GOT3 (cell line): ENCODE measurements around the gene PTBP1.

Source experiments
- DNase-seq: peaks from one replicate; lab custom pipeline; 2025; ENCODE audit warnings: mixed read lengths; lab: John Stamatoyannopoulos, UW

The PTBP1 gene

DNA sequence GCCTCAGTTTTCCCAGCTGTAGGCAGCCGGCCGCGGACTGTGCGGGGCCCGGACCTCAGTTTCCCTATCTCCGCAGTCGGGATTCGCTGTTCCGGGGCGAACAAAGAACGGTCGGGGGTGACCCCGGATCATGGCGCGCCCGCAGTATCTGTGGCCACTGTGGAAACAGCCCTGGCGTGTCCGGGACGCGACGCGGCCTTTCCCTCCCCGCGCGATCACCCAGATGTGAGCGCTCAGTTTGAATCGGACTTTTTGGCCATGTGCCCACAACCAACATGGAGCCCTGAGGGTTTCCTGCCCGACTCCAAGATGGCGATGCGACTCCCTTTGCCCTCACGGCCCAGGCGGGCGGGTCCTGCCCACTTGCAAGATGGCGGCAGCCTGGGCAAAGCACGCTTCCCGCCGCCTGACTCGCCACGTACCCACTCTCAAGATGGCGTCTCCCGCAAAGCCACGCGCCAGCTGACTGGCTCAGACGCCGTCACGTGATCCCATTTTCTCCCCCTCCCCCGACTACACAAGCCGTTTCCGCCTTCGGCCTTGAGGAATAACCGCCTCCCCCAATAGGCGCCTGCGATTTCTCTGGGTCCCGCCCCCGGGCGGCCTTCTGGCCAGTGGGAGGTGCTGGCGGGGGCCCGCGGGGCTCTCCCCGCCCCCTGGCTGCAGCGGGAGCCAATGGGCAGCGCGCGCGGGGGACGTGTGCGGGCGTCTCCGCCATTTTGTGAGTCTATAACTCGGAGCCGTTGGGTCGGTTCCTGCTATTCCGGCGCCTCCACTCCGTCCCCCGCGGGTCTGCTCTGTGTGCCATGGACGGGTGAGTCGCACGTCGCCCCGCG, at the start of gene PTBP1:
PTBP1 (plus strand) TSS at position 761 of the 836 bp plus-strand sequence; CDS start at position 807, 46 bp downstream.
- peak; percentile 99 for DNase-seq

DNA sequence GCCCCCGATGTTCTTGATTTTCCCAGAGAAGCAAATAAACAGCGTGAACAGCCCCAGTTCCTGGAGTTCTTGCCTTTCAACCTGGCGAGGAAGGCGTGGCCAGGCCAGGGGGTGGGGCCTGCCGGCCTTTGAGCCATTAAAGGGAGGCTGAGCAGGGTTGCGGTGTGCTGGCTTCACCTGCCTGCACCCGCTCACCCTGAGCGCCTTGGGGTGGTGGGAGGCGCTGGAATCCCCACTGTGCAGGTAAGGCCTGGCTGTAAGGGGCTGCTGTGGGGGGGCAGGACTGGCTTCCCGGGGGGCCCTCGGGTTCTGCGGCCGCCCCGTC, 49.0 kb upstream of the PTBP1 start:
- DNase-seq, result no peak

GRCh38 chr19:749811-750210, 47.4 kb upstream of the PTBP1 start:
- DNase-seq, result no peak

DNA sequence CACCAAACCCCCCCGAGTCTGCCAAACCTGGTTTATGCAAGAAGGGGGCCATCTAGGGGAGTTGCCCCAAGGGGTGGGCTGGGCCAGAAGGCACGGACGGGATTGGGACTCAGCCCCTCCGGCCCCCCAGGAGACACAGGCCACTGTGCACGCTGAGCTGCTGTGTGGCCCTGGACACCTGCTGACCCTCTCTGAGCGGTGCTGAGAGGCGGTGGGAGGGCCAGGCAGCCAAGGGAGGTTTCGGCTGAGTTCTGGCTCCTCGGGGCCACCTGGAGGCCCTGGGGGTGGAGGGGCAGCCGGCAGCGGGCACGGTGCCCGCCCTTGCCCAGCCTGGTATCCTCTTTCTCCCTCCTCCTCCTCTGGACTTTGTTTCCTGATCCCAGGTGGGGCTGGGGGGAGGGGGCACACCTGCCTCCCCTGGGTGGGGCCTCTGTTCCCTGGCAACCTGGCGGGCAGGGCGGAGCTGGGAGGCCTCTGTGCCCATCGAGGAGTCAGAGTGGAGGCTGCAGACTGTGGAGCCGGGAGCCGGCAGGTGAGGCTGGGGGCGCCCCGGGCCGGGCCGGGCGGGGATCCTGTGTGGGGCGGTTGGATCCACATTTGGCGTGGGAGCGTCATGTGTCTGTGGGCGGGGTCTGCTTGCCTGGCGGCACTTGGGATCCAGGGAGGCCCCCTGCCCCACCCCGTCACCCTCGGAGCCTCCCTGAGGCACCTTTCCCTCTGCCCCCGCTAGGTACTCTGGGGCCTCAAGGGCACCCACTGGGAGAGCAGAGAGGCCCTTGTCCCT, 46.4 kb upstream of the PTBP1 start, which contains the start of gene MISP:
MISP (plus strand) TSS at position 473 of the 784 bp plus-strand sequence. CDS start 5,835 bp downstream, outside the sequence.
- no peak for DNase-seq

- no peak for DNase-seq
Measured at GRCh38 chr19:751501-752341, 45.5 kb upstream of the PTBP1 start.

DNA sequence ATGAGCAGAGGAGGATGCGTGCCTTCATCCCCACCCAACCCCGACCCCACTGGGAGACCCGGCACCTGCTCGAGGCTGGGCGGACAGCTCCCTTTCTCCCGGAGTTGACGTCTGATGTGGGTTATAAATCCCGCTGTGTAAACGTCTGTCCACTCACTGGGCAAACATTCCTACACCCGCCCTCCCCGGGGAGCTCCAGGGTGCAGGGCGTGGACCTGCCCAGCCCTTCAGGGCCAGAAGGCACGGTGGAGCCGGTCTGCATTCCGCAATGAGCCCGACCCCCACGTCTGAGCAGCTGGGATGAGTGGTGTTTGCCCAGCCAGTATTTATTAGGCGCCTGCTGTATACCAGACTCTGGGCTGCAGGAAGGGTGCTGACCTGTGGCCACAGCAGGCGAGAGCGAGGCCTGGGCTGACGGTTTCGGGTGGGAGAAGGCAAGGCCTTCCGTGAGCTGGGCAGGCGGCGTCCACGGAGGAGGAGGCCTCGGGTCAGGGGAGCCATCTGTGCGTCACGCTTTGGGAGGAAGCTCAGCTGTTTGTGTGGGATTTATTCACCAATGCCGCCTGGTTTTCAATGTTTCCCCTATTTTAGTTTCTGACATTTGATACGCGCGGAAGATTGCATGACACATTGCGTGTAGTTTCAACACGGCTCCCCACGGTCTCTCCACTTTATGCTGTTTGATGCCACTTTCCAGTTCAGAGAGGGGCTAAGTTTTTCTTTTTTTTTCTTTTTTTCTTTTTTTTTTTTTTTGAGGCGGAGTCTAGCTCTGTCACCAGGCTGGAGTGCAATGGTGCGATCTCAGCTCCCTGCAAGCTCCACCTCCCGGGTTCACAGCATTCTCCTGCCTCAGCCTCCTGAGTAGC, 44.4 kb upstream of the PTBP1 start:
- DNase-seq, result no peak

DNA sequence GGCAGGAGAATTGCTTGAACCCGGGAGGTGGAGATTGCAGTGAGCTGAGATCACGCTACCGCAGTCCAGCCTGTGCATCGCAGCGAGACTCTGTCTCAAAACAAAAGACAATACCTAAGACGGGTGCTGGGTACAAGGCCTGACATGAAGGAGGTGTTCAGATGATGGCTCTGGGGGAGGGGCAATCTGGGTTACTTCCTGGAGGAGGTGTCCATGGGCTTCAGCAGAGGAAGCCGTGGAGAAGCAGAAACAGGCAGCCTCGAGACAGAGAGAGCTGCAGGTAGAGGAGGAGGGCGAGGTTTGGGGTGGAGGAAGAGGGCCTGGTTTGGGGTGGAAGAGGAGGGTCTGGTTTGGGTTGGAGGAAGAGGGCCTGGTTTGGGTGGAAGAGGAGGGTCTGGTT, 42.7 kb upstream of the PTBP1 start:
- no peak for DNase-seq

DNA sequence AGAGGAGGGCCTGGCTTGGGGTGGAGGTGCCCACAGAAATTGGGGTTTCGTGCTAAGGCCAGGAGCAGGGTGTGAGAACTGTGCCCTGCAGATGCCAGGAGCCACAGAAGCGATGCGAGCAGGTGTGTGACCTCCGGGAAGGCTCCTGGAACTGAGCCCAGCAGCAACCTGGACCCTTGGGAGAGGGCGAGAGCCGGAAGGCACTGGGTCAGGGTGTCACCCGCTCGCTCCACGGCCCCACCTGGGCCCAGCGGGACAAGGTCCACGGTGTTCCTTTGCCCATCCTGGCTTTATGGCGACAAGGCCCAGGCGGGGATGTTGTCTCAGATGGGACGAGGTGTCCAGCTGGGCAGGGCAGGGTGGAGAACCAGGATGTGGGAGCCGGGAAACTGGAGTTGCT, 42.2 kb upstream of the PTBP1 start:
- DNase-seq, result no peak

DNA sequence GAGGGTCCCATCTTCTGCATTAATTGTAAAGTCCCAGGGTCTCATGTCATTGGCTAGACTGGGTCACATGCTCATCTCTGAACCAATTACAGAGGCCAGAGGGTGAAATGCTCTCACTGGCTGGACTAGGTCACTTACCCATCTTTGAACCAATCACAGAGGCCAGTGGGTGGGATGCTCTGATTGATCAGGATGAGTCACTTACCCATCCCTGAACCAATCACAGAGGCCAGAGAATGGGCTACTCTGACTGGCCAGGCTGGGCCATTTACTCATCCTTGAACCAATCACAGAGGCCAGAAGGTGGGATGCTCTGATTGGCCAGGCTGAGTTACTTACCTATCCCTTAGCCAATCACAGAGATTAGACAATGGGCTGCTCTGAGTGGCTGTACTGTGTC, 41.0 kb upstream of the PTBP1 start:
- no peak for DNase-seq

- no peak for DNase-seq
Measured at GRCh38 chr19:756821-757688, 40.2 kb upstream of the PTBP1 start.

DNA sequence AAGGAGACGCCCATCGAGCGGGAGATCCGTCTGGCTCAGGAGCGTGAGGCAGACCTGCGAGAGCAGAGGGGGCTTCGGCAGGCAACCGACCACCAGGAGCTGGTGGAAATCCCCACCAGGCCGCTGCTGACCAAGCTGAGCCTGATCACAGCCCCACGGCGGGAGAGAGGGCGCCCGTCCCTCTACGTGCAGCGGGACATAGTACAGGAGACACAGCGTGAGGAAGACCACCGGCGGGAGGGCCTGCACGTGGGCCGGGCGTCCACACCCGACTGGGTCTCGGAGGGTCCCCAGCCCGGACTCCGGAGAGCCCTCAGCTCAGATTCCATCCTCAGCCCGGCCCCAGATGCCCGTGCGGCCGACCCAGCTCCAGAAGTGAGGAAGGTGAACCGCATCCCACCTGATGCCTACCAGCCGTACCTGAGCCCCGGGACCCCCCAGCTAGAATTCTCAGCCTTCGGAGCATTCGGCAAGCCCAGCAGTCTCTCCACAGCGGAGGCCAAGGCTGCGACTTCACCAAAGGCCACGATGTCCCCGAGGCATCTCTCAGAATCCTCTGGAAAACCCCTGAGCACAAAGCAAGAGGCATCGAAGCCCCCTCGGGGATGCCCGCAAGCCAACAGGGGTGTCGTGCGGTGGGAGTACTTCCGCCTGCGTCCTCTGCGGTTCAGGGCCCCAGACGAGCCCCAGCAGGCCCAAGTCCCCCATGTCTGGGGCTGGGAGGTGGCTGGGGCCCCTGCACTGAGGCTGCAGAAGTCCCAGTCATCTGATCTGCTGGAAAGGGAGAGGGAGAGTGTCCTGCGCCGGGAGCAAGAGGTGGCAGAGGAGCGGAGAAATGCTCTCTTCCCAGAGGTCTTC, 39.2 kb upstream of the PTBP1 start:
- no peak for DNase-seq

GRCh38 chr19:763181-763580, 34.1 kb upstream of the PTBP1 start:
- DNase-seq, result no peak

DNA sequence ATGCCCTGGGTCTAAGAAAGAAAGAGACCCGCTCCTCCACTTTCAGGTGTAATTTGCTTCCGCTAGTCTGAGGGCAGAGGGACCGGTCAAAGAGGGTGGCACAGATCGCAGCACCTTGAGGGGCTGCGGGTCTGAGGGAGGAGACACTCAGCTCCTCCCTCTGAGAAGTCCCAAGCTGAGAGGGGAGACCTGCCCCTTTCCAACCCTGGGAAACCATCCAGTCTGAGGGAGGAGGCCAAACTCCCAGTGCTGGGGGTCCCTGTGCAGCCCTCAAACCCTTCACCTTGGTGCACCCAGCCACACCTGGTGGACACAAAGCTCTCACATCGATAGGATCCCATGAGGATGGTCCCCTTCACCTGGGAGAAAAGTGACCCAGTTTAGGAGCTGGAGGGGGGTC, 33.4 kb upstream of the PTBP1 start:
- no peak for DNase-seq

DNA sequence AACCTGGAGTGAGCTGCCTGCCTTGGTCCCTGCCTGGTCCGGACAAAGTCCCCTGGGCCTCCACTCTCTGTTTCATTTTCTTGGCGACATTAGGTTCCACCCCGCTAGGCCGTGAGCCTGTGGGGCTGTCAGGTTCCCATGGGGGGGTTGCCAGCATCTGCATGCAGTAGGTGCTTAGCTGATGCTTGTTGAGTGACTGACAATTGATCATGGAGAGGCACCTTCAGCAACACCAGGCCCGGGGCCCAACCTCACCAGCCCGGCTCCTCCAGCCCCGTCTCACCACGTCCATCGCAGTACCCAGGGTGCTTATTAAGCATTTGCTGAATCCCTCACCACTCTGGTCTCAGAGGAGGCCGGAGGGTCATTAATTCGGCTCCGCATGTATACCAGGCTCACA, 33.0 kb upstream of the PTBP1 start:
- no peak for DNase-seq

GRCh38 chr19:765179-765738, 32.0 kb upstream of the PTBP1 start:
- no peak for DNase-seq

- no peak for DNase-seq
Measured at GRCh38 chr19:768424-768823, 28.8 kb upstream of the PTBP1 start.

DNA sequence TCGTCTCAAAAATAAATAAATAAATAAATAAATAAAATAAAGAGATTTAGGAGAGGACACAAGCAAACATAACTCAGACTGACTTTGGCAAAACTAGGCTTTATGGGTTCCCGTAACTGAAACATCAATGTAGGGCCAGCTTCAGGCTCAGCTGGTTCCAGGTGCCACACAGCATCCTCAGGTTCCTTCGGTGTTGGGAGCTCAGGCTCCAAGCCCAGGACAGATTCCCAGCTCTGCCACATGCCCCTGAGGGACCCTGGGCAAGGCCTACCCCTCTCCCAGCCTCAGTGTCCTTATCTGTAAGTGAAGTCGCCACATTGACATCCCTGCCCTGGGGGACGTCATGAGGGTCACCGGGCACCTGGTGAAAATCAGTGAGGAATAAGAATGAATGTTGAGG, 27.6 kb upstream of the PTBP1 start:
- no peak for DNase-seq

DNA sequence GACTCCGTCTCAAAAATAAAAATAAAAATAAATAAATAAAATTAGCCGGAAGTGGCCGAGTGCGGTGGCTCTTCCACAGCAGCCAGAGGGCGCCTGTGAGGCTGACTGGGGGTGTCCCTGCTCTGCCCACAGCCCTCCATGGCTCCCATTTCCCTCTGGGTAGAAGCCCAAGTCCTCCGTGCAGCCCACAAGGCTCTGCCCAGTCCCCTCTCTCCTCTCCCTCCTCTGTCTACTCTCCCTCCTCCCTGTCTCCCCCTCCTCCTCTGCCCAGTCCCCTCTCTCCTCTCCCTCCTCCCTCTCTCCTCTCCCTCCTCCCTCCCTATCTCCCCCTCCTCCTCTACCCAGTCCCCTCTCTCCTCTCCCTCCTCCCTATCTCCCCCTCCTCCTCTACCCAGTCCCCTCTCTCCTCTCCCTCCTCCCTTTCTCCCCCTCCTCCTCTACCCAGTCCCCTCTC, 25.9 kb upstream of the PTBP1 start:
- no peak for DNase-seq

DNA sequence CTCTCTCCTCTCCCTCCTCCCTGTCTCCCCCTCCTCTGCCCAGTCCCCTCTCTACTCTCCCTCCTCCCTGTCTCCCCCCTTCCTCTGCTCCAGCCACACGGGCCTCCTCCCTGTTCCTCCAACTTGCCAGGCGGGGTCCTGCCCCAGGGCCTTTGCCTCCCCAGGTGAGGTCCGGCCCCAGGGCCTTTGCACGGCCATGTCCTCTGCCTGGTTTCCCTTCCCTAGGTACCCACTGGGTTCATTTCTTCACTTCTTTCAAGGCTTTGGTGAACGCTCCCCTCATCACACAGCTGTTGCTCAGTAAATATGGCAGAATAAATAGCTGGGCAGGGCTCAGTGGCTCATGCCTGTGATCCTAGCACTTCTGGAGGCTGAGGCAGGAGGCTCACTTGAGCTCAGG, 25.2 kb upstream of the PTBP1 start:
- no peak for DNase-seq
